ENCODE data around the gene GLT1D1. TPM values are rescaled to one million over a fixed set of nuclear protein-coding genes. Genes with fewer than 3 reads are reported as not detected.
"Not testable (repeated sequence)": the region's sequence is repeated elsewhere in the genome, so short reads cannot be mapped to it uniquely, and the experiment has no call there.

GLT1D1 gene
- total RNA-seq, 1 donor from 2014 or later = 2.2 TPM

- peak; percentile 32 for DNase-seq
Observed at GRCh38 chr12:128820723-128821432, 32.4 kb upstream of the GLT1D1 start.

GRCh38 chr12:128823216-128823915 lies 29.9 kb upstream of the GLT1D1 start:
- DNase-seq = no peak

DNA sequence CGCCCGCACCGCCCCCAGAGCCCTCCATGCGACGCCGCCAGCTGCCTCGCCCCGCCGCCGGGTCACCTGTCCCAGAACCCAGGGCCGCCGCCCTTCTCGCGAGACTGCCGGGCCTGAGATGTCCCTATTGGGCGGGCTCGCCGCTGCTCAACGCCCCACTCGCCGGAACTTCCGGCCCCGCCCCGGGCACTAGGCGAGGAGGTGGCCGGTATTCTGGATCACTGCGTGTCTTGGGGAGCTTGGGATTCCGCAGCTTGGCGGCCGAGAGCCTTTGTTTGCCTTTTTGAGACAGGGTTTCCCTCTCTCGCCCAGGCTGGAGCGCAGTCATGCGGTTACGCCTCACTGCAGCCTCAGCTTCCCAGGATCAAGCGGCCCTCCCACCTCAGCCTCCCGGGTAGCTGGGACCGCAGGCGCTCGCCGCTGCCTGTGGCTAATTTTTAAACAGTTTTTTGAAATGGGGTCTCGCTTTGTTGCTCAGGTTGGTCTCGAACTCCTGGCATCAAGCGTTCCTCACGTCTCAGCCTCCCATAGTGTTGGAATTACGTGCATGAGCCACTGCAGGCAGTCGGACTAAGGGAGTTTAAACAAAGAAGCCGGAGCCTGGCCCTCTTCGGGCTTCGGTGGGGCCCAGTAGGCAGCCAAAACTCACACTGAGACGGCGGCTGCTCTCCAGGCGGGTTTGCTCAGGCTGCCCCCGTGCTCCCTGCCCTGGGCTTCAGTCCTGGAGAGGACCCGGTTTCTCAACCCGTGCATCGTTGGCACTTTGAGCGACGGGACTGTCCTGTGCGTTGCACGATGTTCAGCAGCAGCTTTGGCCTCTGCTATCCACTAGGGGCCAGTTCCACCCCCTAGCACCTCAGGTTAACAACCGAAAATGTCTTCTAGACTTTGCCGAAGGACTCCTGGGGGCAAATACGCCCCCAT lies 29.1 kb upstream of the GLT1D1 start, which contains the start of gene SLC15A4:
Gene SLC15A4, minus strand, starts transcription at position 43 of the 924 bp plus-strand sequence. Its CDS starts 15 bp downstream, at position 28.
- DNase-seq = peak; percentile 91

DNA sequence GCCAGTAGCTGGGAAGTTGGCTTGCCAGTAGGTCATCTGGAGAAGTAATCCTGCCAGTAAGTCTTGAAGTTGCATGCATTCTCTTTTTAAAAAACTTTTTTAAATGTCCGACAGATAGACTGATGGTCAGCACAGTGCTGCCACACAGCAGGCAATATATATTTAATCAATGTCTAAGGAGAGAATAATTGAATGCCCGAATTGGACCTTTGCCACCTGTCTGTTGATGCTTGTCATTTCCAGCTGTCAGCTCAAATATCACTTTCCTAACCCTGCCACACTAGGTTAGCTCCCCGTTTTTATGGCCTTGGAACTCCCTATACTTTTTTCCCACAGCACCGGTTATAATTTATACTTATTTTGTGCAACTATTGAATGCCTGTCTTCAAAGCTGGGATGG lies 27.4 kb upstream of the GLT1D1 start:
- DNase-seq = no peak

DNA sequence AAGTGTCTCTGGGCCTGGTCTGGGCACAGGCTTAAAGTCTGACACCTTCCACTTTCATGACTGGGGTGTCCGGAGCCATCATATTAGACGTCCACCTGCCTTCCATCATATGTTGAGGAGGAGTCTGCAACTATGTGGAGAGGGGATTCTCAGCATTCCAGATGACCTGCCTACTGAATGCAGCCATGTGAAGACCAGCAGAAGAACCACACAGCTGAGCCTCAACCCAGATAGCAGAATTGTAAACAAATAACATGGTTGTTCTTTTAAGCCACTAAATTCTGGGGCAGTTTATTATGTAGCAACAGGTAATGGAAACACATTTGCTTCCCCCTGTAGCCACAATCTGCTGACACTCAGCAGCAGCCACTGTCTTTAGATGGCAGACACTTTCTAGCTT lies 25.6 kb upstream of the GLT1D1 start:
- DNase-seq = no peak

DNA sequence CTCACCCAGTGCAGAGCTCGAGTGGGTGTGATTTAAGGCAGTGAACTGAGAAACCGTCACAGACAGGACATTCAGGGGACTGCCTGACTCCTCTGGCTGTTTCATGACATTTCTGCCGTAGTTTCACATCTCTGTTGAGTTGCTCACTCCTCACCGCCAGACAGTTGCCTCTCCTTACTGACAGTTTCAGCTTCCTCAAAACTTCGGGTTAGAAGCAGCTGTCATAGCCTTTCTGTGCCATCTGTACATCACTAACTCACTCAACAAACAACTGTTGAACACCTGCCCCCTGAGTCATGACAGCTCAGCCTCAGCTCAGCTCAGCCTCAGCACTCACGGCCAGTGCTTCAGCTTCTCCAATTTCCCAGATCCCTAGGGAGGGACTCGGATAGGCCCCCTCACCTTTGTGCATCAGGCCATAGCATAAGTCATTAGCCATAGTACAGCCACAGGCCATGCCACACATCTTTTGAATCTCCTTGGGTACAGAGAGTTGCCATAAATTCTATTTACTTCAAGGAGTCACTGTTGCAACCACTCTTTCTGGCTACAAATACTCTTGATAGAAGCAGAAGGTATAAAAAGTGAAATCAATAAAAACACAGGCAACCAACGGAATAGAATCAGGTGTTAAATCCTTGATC lies 23.3 kb upstream of the GLT1D1 start:
- no peak for DNase-seq

DNA sequence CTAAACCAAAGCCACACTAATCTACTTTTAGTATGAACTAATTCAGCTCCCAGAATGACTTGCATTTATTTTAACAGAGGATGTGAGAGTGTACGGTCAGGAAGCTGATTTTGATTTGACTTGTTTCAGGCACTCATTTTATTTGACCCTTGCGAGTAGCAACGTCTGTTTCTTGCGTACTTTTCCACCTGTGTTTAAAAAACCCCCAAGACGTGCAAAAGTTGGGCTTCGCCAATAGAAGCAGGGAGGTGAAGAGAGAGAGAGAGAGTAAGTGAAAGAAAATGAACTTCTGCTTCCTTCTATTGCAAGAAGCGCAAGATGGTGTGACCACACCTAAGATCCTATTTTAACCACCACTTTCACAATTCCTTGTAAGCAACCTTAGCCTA lies 22.8 kb upstream of the GLT1D1 start:
- no peak for DNase-seq

DNA sequence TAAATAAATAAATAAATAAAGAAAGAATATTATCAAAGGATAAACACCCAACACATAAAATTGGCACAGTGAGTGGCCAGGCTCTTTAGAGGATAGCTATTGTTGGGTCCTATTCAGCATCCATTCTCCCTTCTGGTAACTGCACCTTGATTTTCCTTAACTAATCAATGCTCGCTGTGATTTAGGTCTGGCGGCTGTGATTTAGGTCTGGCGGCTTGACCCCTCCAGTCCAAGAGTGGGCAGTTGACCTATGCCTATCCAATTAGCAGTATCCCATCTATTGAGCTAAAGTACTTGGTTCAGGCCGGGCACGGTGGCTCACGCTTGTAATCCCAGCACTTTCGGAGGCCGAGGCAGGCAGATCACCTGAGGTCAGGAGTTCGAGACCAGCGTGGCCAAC lies 19.9 kb upstream of the GLT1D1 start:
- DNase-seq = no peak

DNA sequence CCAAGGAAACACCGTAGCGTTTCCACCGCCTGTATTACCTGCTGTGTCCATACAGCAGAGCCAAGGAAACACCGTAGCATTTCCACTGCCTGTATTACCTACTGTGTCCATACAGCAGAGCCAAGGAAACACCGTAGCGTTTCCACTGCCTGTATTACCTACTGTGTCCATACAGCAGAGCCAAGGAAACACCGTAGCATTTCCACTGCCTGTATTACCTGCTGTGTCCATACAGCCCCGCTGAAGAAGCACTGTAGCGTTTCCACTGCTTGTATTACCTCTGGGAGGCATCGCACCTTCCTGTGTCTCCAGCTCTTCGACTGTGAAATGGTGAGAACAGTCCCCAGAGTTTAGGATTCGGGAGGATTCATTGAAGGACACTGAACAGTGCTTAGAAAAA lies 13.4 kb upstream of the GLT1D1 start:
- not testable (repeated sequence) for DNase-seq

GRCh38 chr12:128840862-128841468 lies 12.3 kb upstream of the GLT1D1 start:
- no peak for DNase-seq

- DNase-seq = no peak
Observed at GRCh38 chr12:128842579-128842978, 10.7 kb upstream of the GLT1D1 start.

DNA sequence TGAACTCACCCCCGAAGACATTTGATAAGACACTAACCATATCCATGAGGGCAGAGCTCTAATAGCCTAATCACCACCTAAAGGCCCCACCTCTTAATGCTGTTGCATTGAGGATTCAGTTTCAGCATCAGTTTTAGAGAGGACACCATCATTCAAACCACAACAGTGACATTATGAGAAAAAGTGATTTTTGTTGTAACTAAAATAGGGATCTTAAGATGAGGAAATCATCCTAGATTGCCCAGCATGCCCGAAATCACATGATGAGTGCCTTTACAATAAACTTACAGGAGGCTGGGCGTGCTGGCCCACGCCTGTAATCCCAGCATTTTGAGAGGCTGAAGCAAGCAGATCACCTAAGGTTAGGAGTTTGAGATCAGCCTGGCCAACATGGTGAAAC lies 9.7 kb upstream of the GLT1D1 start:
- no peak for DNase-seq

DNA sequence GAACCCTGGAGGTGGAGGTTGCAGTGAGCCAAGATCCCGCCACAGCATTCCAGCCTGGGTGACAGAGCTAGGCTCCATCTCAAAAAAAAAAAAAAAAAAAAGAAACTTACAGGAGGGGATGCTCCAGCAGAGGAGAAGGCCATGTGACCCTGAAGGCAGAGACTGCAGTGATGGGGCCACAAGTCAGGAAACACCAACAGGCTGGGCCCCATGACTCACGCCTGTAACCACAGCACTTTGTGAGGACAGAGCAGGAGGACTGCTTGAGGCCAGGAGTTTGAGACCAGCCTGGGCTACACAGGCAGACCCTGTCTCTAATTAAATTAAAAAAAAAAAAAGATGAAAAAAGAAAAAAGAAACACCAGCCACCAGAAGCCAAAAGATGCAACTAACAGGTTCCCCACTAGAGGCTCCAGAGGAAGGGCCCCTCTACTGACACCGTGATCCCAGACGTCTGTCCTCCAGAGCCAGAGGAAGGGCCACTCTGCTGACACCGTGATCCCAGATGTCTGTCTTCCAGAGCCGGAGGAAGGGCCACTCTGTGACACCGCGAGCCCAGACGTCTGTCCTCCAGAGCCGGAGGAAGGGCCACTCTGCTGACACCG lies 9.1 kb upstream of the GLT1D1 start:
- no peak for DNase-seq

DNA sequence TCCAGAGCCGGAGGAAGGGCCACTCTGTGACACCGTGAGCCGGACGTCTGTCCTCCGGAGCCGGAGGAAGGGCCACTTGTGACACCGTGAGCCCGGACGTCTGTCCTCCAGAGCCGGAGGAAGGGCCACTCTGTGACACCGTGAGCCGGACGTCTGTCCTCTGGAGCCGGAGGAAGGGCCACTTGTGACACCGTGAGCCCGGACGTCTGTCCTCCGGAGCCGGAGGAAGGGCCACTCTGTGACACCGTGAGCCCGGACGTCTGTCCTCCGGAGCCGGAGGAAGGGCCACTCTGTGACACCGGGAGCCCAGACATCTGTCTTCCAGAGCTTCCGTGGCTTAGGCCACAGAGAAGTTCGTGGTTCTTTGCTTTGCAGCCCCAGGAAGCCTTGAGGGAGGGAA lies 6.6 kb upstream of the GLT1D1 start:
- DNase-seq = not testable (repeated sequence)

DNA sequence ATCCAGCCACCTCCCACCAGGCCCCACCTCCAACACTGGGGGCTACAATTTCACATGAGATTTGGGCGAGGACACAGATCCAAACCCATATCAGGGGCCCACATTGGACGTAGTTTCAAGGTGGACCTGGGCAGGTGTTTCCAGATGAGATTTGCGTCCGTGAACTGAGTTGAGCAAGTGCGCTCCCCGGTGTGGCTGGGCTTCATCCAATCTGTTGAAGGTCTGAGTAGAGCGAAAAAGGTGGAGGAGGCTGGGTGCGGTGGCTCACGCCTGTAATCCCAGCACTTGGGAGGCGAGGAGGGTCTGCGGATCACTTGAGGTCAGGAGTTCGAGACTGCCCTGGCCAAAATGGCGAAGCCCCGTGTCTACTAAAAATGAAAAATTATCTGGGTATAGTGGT lies 4.9 kb upstream of the GLT1D1 start:
- no peak for DNase-seq

- not testable (repeated sequence) for DNase-seq
Observed at GRCh38 chr12:128849806-128850205, 3.5 kb upstream of the GLT1D1 start.

DNA sequence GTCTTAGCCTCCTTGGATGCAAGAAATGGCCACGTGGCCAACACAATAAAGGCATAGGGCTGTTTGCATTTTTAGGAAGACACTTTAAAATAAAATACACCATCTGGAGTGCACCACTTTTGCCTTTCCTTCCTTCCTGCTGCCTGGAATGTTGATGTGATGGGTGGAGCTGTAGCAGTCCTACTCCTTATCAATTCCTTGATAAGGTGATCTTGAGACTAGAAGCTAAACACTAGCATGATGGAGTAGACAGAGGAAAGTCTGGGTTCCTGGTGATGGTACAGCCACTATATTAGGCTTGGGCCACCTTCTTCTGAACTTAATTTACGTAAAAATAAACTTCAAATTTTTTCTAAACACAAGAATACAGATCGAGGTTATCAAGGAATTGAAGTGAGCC lies 2.9 kb upstream of the GLT1D1 start:
- no peak for DNase-seq

GRCh38 chr12:128851429-128851828 lies 1.8 kb upstream of the GLT1D1 start:
- not testable (repeated sequence) for DNase-seq

- no peak for DNase-seq
Observed at GRCh38 chr12:128852026-128852698, 1.1 kb upstream of the GLT1D1 start.

GRCh38 chr12:128853600-128854197 lies 421 bp downstream of the GLT1D1 start:
- no peak for DNase-seq
